Tibial nerve (tissue), 4 donors: Measurements from ENCODE around the gene RAD50. TPM values are rescaled to one million over a fixed set of nuclear protein-coding genes. Genes with fewer than 3 reads are reported as not detected.

ENCODE experiments used
- DNase-seq, 2 donors: peaks; one replicate each; pipeline ENCODE4 v3.0.0-alpha.2; 2019; ENCODE audit warnings: low spot score in 2 of 2
- H3K27ac ChIP-seq, 4 donors: fragments of 200-600 bp; sonication (generic) in 3 of 4; one replicate each; pipeline ENCODE4 v1.5.1; 2017 to 2019; ENCODE audit warnings: mild to moderate bottlenecking in 1 of 4
- H3K27me3 ChIP-seq, 2 donors: fragments of 200-600 bp; sonication (generic) in 1 of 2; one replicate each; pipeline versions ENCODE4 v1.5.1 to v1.6.0; 2017 to 2019
- H3K36me3 ChIP-seq, 3 donors: fragments of 200-600 bp; sonication (generic); one replicate each; pipeline ENCODE4 v1.5.1; 2018 to 2019
- H3K4me1 ChIP-seq, 4 donors: fragments of 200-600 bp; sonication (generic) in 3 of 4; one replicate each; pipeline ENCODE4 v1.5.1; 2017 to 2019
- H3K4me3 ChIP-seq, 4 donors: fragments of 200-600 bp; sonication (generic) in 3 of 4; one replicate each; pipeline ENCODE4 v1.5.1; 2017 to 2019; ENCODE audit warnings: mild to moderate bottlenecking in 1 of 4, moderate library complexity in 1 of 4
- H3K9me3 ChIP-seq, 4 donors: fragments of 200-600 bp; sonication (generic) in 3 of 4; one replicate each; pipeline ENCODE4 v1.5.1; 2017 to 2019
- CTCF ChIP-seq, 5 experiments: fragments of 200-600 bp in 3 of 5; fragments of 450-650 bp in 2 of 5; sonication (generic) in 3 of 5; IDR thresholded peaks; one replicate each; pipeline ENCODE4 v1.5.1; 2016 to 2019; ENCODE audit warnings: antibody characterized with exemption in 5 of 5, mild to moderate bottlenecking in 3 of 5, moderate library complexity in 2 of 5
- EP300 ChIP-seq, 2 donors: sonication (generic); formaldehyde crosslinking; IDR thresholded peaks; one replicate each; pipeline ENCODE4 v1.6.1; 2017; ENCODE audit warnings: antibody characterized with exemption in 2 of 2, mild to moderate bottlenecking in 1 of 2
- POLR2A ChIP-seq, 2 donors: fragments of 450-650 bp; IDR thresholded peaks; one replicate each; pipeline ENCODE4 v1.6.1; 2017; ENCODE audit warnings: antibody characterized with exemption in 2 of 2, mild to moderate bottlenecking in 2 of 2, moderate library complexity in 2 of 2
- WGBS, 2 donors: methylation state at CpG; one replicate each; pipeline ENCODE4 v1.1.5; 2018; 5-methylcytosine and 5-hydroxymethylcytosine counted together
- total RNA-seq, 4 donors: library from RNA; depleted of rRNA; stranded (reverse); fragments of >200 nt; gene quantifications; one replicate each; pipeline ENCODE4 v1.1.0, GENCODE V29; 2016

Gene RAD50
- total RNA-seq, 4 donors from 2014 or later: 36.5 to 40.5 (median 39.2) TPM

DNA sequence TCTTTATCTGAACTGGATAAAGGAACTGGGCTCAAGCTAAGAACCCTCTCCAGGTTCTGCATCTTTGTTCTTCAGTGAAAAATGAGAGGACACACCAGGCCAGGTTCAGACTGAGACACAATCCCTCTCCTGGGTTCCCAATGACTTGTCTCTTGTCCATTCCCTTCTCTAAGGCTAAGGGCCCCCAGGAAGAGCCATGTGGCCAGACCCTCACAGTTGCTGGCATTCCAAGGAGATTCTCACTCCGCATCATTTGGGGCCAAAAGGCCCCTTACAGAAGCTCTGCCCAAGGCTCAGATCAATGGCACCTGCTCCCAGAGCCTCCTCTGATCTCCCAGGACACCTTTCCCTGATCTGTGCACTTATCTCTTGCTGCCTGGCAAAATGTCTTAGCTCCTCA is 122.0 kb downstream of the RAD50 start:
- Histone ChIP-seq H3K27me3 (no peaks in the 10 kb centered on the region), H3K9me3 (no peaks in the 10 kb centered on the region), H3K27ac (no peak overlapping the region), H3K4me1 (peaks cover 0 to 24% (median 0%) of the 10 kb centered on the region in 4 donors), H3K4me3 (no peak overlapping the region), H3K36me3 (no peaks in the 10 kb centered on the region)
- TF ChIP-seq POLR2A (IDR thresholded peaks at IDR 0.05): no peak
- no peak for TF ChIP-seq CTCF (IDR thresholded peaks at IDR 0.05)
- WGBS, 2 donors: 79 to 89% methylated on average over 1 of the region's 1 CpG
- no peak for DNase-seq

- WGBS, 2 donors: 85 to 91% methylated on average over 7 of the region's 7 CpGs
- Histone ChIP-seq H3K4me1 (peaks cover 0 to 20% (median 0%) of the 10 kb centered on the region in 4 donors), H3K9me3 (no peaks in the 10 kb centered on the region), H3K36me3 (no peaks in the 10 kb centered on the region), H3K4me3 (no peak overlapping the region), H3K27me3 (no peaks in the 10 kb centered on the region), H3K27ac (no peak overlapping the region)
- DNase-seq: no peak
- TF ChIP-seq CTCF (IDR thresholded peaks at IDR 0.05) (no peak), POLR2A (IDR thresholded peaks at IDR 0.05) (no peak), EP300 (IDR thresholded peaks at IDR 0.05) (no peak)
Observed at GRCh38 chr5:132679166-132679565, 122.4 kb downstream of the RAD50 start.

DNA sequence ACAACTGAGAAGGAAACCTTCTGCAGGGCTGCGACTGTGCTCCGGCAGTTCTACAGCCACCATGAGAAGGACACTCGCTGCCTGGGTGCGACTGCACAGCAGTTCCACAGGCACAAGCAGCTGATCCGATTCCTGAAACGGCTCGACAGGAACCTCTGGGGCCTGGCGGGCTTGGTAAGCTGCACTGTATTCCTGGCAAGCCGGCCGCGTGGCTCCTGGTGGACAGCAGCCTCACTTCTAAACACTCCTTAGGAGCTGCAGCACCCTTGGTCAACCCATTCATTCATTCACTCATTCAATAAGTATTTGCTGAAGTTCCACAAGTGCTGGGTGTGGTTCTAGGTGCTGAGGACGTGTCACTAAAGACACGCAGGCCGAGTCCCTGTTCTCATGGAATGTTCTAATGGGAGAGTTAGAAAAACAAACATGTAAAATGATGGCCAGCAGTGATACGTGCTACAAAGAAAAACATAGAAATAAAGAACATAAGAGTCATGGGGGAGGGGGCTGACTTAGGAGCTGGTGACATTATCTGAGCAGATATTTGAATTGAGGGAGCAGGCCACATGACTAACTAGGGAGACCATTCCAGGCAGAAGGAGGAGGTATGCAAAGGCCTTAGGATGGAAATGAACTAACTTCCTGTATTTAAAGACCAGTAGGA is 123.1 kb downstream of the RAD50 start:
- Histone ChIP-seq H3K4me1 (peaks cover 0 to 14% (median 0%) of the 10 kb centered on the region in 4 donors), H3K9me3 (no peaks in the 10 kb centered on the region), H3K4me3 (no peak overlapping the region), H3K27me3 (no peaks in the 10 kb centered on the region), H3K36me3 (no peaks in the 10 kb centered on the region), H3K27ac (no peak overlapping the region)
- no peak for DNase-seq
- TF ChIP-seq POLR2A (IDR thresholded peaks at IDR 0.05) (no peak), CTCF (IDR thresholded peaks at IDR 0.05) (no peak), EP300 (IDR thresholded peaks at IDR 0.05) (no peak)
- 93 to 98% methylated on average over 14 to 15 of the region's 15 CpGs for WGBS, 2 donors

GRCh38 chr5:132680780-132681475 is 124.2 kb downstream of the RAD50 start:
- DNase-seq: no peak
- no peaks in the 10 kb centered on the region for H3K9me3 ChIP-seq
- H3K4me3 ChIP-seq: no peak overlapping the region
- no peak overlapping the region for H3K27ac ChIP-seq
- no peaks in the 10 kb centered on the region for H3K27me3 ChIP-seq
- 90 to 93% methylated on average over 8 of the region's 8 CpGs for WGBS, 2 donors
- TF ChIP-seq CTCF (IDR thresholded peaks at IDR 0.05): no peak
- TF ChIP-seq POLR2A (IDR thresholded peaks at IDR 0.05): no peak
- no peak for TF ChIP-seq EP300 (IDR thresholded peaks at IDR 0.05)
- peaks cover 0 to 10% (median 0%) of the 10 kb centered on the region in 4 donors for H3K4me1 ChIP-seq
- H3K36me3 ChIP-seq: no peaks in the 10 kb centered on the region

DNA sequence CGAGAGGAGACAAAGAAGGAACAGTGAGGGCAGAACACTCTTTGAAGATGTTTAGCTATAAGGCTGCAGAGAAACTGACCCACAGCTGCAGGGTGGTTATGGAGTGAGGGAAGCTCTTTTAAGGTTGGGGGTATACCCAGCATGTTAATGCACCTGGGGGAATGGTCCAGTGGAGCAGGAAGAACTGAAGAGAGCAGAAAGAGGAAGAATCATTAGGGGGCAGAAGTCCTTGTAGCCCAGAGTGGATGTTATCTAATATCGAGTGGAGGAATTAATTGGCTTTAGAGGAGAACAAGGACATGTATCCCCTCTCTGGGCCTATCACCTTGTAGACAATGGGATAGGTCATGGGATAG is 124.7 kb downstream of the RAD50 start:
- Histone ChIP-seq H3K4me1 (peaks cover 0 to 10% (median 0%) of the 10 kb centered on the region in 4 donors), H3K27me3 (no peaks in the 10 kb centered on the region), H3K27ac (no peak overlapping the region), H3K4me3 (no peak overlapping the region), H3K36me3 (no peaks in the 10 kb centered on the region), H3K9me3 (no peaks in the 10 kb centered on the region)
- 87% methylated on average over 2 of the region's 2 CpGs for WGBS, 2 donors
- TF ChIP-seq EP300 (IDR thresholded peaks at IDR 0.05): no peak
- DNase-seq: no peak
